ENCODE measurements around the gene DDX1.

- TF ChIP-seq CTCF (conservative IDR thresholded peaks at IDR 0.05; ENCODE audit: low read length) (no peak), EZH2phosphoT487 (IDR thresholded peaks at IDR 0.05; ENCODE audit: borderline replicate concordance, low read depth, low read length) (no peak)
Observed at GRCh38 chr2:15656090-15656489, 64.4 kb downstream of the DDX1 start.
